ENCODE results near the gene ZBTB16.

The ZBTB16 gene

DNA sequence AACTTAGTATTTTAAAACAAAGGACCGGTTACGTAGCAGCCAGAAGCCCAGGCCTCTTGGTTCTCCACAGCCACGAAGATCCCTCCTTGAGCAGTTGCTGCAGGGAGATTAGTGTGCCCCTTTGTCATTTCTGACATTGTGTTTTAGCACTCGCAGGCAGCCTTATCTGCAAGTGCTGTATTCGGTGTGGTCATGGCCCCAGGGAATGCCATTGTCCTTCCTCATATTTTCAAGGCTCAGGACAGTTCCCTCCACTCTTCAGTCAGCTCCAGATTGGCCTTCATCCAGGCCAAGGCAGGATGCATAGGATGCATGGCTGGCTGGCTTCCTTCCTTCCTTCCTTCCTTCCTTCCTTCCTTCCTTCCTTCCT, 88.5 kb downstream of the ZBTB16 start:
- DNase-seq (ENCODE audit: low spot score in 2 of 2), result peak; percentile 25 to 52
- in situ Hi-C loops (cut with MboI; ENCODE audit: low sequenced_read_pairs), result no loop called here
- Histone ChIP-seq H3K36me3 (replicated peaks) (no peaks in the 10 kb centered on the region), H3K4me3 (no peak overlapping the region), H3K27me3 (ENCODE audit: low read depth) (peaks cover 5% of the 10 kb centered on the region; the same call in 1 of the 2 replicates), H3K9me3 (no peaks in the 10 kb centered on the region), H3K4me1 (no peaks in the 10 kb centered on the region)

DNA sequence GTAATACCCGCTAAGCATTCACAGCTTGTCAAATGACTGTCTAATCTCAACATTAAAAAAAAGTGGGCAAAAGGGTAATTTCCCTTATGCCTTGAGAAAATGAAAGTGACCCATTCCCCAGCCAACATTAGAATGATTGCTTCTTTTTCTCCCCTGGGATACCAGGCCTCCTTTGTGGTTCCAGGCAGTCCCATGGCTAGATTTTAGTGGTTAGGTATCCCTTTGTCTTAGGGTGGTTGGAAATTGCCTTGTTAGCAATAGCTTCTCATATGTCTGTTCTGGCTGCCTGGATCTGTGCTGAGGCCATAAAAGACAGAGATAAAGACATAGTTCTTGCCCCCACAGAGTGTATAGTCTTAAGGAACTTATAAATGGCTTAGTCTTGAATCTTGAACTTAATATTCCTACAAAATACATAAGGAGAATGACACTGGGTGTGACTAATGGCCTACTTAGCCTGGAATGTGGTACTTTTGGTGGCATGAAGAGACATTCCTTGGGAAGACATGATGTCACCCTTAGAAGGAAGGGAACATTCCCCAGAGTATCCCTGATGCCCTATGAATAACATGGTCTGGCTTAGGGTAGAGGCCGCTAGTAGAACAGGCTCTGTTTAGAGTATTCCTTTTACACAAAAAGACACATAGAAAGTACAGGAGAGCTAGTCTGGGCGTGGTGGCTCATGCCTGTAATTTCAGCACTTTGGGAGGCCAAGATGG, 90.3 kb downstream of the ZBTB16 start:
- DNase-seq (ENCODE audit: low spot score in 2 of 2), result no peak
- H3K4me1 ChIP-seq, result no peaks in the 10 kb centered on the region
- in situ Hi-C loops (cut with MboI; ENCODE audit: low sequenced_read_pairs), result no loop called here
- H3K27me3 ChIP-seq (ENCODE audit: low read depth), result no peaks in the 10 kb centered on the region
- H3K36me3 ChIP-seq (replicated peaks), result no peaks in the 10 kb centered on the region
- no peak overlapping the region for H3K4me3 ChIP-seq
- no peaks in the 10 kb centered on the region for H3K9me3 ChIP-seq

DNA sequence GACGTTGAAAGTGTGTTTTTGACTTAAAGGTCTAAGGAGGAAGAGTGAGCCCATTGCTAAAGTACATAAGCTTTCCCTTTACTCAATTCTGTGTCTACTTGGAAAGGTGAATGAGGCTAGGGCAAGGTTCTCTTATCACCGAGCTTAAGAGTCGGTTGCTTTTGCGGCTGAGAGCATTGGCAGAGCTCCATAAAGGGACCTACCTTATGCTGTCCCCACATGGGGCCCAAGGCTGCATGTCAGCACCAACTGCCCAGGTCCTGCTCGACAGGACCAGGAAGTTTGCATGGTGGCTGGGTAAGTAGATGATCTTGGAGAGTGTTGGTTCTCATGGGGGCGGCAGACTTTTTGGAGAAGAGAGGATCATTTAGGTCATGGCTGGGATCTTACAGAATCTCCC, 91.2 kb downstream of the ZBTB16 start:
- Histone ChIP-seq H3K4me1 (no peaks in the 10 kb centered on the region), H3K36me3 (replicated peaks) (no peaks in the 10 kb centered on the region), H3K27me3 (ENCODE audit: low read depth) (no peaks in the 10 kb centered on the region), H3K4me3 (no peak overlapping the region), H3K9me3 (no peaks in the 10 kb centered on the region)
- DNase-seq (ENCODE audit: low spot score in 2 of 2), result no peak
- in situ Hi-C loops (cut with MboI; ENCODE audit: low sequenced_read_pairs), result no loop called here

DNA sequence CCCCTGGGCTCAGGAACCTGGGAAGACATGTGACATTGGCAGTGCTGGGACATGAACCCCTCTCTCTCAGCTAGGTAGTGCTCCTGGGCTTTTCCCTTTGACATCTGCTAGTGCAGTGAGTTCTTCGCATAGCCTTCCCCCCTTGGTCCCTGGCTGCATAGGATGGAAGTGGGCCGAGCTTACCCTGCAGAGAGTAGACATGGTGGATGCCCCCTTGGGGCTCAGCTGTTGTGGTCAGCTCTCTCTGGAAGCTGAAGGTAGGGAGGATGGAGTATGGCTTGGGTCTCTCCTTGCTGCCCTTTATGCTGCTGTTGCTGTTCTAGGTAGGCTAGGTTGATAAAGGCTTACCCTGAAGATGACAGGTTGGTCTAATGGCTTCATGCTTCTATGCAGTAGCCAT, 92.1 kb downstream of the ZBTB16 start:
- Histone ChIP-seq H3K4me1 (no peaks in the 10 kb centered on the region), H3K36me3 (replicated peaks) (no peaks in the 10 kb centered on the region), H3K9me3 (no peaks in the 10 kb centered on the region), H3K27me3 (ENCODE audit: low read depth) (no peaks in the 10 kb centered on the region), H3K4me3 (no peak overlapping the region)
- DNase-seq (ENCODE audit: low spot score in 2 of 2), result no peak
- in situ Hi-C loops (cut with MboI; ENCODE audit: low sequenced_read_pairs), result no loop called here

DNA sequence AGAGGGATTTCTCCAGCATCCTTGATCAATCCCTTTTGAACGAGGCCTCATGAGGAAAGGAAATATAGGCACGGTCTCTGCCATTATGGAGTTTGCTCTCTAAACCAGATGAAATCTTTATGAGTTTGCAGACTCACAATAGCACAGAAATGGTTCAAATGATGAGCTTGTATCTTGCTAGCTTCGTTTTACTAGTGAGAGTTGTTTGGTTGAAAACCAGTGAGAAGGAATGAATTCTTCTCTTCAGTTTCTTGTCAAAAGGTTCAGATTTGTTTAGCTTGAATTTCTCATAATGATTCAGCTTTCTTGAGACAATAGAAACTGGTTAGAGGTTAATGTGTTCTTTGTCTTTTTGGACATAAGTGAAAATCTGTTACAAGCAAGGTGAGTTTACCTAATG, 92.7 kb downstream of the ZBTB16 start:
- Histone ChIP-seq H3K27me3 (ENCODE audit: low read depth) (no peaks in the 10 kb centered on the region), H3K36me3 (replicated peaks) (no peaks in the 10 kb centered on the region), H3K9me3 (no peaks in the 10 kb centered on the region), H3K4me3 (no peak overlapping the region), H3K4me1 (no peaks in the 10 kb centered on the region)
- DNase-seq (ENCODE audit: low spot score in 2 of 2), result no peak
- in situ Hi-C loops (cut with MboI; ENCODE audit: low sequenced_read_pairs), result no loop called here

DNA sequence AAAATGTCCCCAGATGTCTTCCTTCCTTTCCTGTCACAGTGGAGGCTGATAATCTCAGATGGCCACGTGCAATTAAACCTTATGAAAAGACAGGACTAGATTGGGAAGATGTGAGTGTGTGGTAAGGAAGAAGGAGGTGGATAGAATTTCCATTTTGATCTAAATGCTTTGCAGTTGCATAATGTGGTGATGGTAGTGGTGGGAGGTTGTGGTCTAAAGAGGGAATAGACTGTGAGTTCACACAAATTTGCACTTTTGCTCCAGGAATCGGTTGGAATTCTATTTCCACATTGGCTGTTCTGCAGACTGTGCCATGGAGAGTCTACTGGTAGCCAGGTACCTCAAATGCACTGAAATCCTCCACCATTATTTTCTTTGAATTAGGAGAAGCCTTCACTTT, 93.3 kb downstream of the ZBTB16 start:
- Histone ChIP-seq H3K9me3 (no peaks in the 10 kb centered on the region), H3K36me3 (replicated peaks) (no peaks in the 10 kb centered on the region), H3K4me1 (no peaks in the 10 kb centered on the region), H3K27me3 (ENCODE audit: low read depth) (no peaks in the 10 kb centered on the region), H3K4me3 (no peak overlapping the region)
- in situ Hi-C loops (cut with MboI; ENCODE audit: low sequenced_read_pairs), result no loop called here
- DNase-seq (ENCODE audit: low spot score in 2 of 2), result no peak

DNA sequence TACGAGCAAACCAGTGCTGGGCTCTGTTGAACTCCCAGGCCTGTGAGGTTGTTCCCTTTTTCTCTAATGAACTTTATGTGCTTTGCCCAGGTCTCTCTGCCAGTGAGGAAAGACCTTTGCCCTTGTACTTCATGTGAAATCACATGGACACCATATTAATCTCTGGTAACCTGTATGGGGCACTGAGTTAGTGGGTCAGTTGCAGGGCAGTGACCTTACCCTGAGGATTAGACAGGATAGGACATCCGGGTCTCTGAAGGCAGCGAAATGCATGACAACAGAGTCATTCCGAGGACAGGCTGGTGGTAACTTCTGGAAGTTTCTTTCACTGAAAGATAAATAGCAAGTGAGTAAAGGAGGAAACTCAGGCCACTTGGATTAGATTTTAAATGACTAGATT, 93.7 kb downstream of the ZBTB16 start:
- DNase-seq (ENCODE audit: low spot score in 2 of 2), result no peak
- Histone ChIP-seq H3K4me1 (no peaks in the 10 kb centered on the region), H3K27me3 (ENCODE audit: low read depth) (no peaks in the 10 kb centered on the region), H3K4me3 (no peak overlapping the region), H3K9me3 (no peaks in the 10 kb centered on the region), H3K36me3 (replicated peaks) (no peaks in the 10 kb centered on the region)
- in situ Hi-C loops (cut with MboI; ENCODE audit: low sequenced_read_pairs), result no loop called here

DNA sequence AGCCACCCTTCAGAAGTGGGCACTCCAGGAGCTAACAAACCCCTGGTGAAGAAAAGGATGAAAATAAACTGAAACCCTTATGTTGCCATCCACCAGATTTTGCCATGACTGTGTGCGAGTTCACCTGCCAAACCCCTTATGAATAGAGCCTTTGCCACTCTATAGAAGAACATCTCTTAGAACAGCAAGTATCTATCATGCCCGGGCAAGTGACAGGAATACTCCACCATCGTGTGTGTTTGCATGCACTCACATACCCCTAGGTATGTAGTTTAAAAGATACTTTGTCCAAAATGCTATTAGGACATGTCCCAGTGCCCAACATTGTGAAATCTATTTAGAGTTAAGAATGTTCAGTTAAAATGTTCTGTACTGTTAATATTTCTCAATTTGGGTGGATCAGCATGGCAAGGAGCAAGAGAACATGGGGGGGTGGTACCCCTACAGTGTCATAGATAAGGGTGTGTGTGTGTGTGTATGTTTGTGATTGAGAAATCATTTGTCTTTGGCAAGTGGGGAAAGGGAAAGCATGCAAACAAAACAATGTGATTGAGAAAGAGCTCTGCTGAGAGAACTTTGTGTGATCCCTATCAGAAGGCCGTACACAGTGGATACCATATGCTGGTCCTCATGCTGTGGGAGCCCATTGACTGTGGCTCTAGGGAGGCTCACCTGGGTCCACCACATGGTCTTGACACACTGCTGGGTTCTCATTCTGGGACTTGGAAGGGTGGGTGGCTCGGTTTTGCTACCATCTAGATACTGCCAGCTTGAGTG, 94.9 kb downstream of the ZBTB16 start:
- Histone ChIP-seq H3K4me1 (no peaks in the 10 kb centered on the region), H3K36me3 (replicated peaks) (no peaks in the 10 kb centered on the region), H3K9me3 (no peaks in the 10 kb centered on the region), H3K4me3 (no peak overlapping the region), H3K27me3 (ENCODE audit: low read depth) (no peaks in the 10 kb centered on the region)
- DNase-seq (ENCODE audit: low spot score in 2 of 2), result no peak
- in situ Hi-C loops (cut with MboI; ENCODE audit: low sequenced_read_pairs), result no loop called here

DNA sequence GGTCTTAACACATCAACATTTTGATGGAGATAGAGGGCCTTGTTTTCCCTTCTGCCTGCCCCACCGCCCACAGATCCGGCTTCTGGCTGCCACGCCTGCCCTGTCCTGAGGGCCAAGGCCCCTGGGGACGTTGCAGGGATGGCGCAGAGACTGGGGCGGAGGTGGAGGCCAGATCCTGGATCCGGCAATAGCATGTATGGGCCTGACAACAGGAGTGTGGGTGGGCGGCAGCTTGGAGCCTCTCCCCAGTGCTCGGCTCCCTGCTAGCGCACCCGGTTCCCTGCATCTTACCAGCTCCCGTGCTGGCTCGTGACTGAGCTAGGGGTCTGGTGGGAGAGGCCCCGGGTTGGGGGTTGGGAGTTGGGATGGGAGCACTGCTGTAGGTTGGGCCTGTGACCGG, 95.6 kb downstream of the ZBTB16 start:
- Histone ChIP-seq H3K4me3 (no peak overlapping the region), H3K36me3 (replicated peaks) (no peaks in the 10 kb centered on the region), H3K9me3 (no peaks in the 10 kb centered on the region), H3K27me3 (ENCODE audit: low read depth) (no peaks in the 10 kb centered on the region), H3K4me1 (peaks cover under 1% of the 10 kb centered on the region; the same call in 1 of the 2 replicates)
- in situ Hi-C loops (cut with MboI; ENCODE audit: low sequenced_read_pairs), result no loop called here
- DNase-seq (ENCODE audit: low spot score in 2 of 2), result no peak

DNA sequence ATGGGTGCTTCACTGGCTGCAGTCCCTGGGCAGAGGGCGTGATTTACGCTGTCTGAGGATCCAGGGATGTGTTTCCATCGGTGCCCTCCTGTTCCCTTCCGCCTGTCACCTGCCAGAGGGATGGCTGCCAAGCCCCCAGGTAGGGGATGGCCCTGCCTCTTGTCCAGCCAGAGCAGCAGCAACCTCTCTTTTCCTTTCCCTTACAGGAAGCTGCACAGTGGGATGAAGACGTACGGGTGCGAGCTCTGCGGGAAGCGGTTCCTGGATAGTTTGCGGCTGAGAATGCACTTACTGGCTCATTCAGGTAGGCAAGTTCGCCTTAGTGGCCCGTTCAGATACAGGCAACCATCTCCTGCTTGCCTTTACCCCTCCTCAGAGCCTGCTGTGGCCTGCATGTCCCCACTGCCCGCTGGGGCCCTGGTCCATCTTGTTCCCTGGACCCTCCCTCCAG, 96.6 kb downstream of the ZBTB16 start:
- Histone ChIP-seq H3K36me3 (replicated peaks) (no peaks in the 10 kb centered on the region), H3K4me3 (no peak overlapping the region), H3K27me3 (ENCODE audit: low read depth) (no peaks in the 10 kb centered on the region), H3K9me3 (no peaks in the 10 kb centered on the region), H3K4me1 (peaks cover 4% of the 10 kb centered on the region)
- in situ Hi-C loops (cut with MboI; ENCODE audit: low sequenced_read_pairs), result no loop called here
- DNase-seq (ENCODE audit: low spot score in 2 of 2), result no peak

DNA sequence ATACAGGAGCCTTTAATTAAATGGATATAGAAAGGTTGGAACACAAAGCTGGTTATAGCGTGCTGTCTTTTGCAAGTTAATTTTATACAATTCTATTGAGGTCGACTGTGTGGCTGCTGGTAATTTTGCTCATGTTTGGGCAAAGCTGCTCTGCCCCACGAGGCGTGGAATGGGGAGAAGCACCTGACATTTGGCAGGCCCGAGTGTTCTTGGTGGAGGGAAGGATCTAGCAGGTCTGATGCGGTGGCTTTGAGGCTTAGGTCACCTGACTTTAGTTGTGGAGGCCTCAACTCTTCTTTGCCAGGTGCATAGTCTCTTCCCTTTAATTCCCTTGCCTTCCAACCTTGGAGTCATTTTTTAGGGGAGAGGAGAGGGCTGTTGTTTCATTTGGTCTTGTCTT, 97.3 kb downstream of the ZBTB16 start:
- H3K36me3 ChIP-seq (replicated peaks), result no peaks in the 10 kb centered on the region

DNA sequence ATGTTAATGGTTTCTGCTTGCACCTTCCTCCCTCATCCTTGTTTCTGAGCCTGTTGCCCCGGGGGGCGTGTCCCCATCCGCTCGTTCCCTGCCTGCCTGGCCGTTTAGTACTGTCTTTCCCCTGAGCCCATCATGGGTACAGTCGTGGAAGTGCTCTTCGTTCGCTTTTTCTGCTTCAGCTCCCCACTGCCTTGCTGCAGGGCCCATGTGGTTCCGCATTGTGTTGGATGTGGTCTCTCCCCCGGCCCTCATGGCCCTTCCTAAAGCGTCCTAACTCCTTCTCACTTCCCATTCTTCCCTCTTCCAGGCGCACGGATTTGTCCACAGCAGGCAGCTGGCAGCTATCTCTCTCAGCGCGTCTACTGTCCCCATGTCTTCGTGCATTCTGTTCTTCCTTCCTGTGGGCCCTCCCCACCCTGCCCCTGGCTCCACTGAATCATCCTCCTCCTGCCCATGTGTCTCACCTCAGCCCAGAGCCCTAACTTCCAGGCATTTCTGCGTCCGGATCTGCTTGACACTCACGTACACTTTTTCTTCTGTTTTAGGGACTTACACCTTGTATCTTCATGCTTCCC, 98.1 kb downstream of the ZBTB16 start:
- Histone ChIP-seq H3K9me3 (no peaks in the 10 kb centered on the region), H3K27me3 (ENCODE audit: low read depth) (peaks cover 9% of the 10 kb centered on the region; the same call in 1 of the 2 replicates), H3K4me1 (peaks cover 4% of the 10 kb centered on the region), H3K36me3 (replicated peaks) (no peaks in the 10 kb centered on the region), H3K4me3 (no peak overlapping the region)
- in situ Hi-C loops (cut with MboI; ENCODE audit: low sequenced_read_pairs), result no loop called here
- no peak for DNase-seq (ENCODE audit: low spot score in 2 of 2)

More for the DNA sequence above, 97.3 kb downstream of the ZBTB16 start:
- no peak for DNase-seq (ENCODE audit: low spot score in 2 of 2)
- Histone ChIP-seq H3K4me3 (no peak overlapping the region), H3K4me1 (peaks cover 4% of the 10 kb centered on the region), H3K9me3 (no peaks in the 10 kb centered on the region), H3K27me3 (ENCODE audit: low read depth) (peaks cover under 1% of the 10 kb centered on the region; the same call in 1 of the 2 replicates)
- in situ Hi-C loops (cut with MboI; ENCODE audit: low sequenced_read_pairs), result no loop called here

DNA sequence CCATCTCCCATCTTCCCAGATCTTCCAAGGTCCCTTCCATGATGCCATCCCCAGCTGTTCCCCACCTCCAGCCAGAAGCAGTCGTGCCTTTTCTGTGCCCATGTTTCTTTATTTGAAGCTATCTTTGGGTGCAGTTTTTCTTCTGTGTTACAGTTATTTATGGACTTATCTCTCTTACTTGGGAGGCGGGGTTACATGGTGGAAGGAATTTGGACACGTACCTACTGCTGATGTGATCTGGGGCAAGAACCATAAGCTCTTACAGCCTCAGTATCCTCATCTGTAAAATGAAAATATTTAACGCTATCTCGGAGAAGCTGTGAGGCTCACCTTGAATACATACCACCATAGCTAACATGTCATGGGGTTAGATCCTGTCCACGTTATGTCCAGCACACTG, 98.9 kb downstream of the ZBTB16 start:
- Histone ChIP-seq H3K4me1 (peaks cover 4% of the 10 kb centered on the region), H3K27me3 (ENCODE audit: low read depth) (peaks cover 13% of the 10 kb centered on the region; the same call in 1 of the 2 replicates), H3K36me3 (replicated peaks) (no peaks in the 10 kb centered on the region), H3K9me3 (no peaks in the 10 kb centered on the region), H3K4me3 (no peak overlapping the region)
- DNase-seq (ENCODE audit: low spot score in 2 of 2), result no peak
- in situ Hi-C loops (cut with MboI; ENCODE audit: low sequenced_read_pairs), result no loop called here

DNA sequence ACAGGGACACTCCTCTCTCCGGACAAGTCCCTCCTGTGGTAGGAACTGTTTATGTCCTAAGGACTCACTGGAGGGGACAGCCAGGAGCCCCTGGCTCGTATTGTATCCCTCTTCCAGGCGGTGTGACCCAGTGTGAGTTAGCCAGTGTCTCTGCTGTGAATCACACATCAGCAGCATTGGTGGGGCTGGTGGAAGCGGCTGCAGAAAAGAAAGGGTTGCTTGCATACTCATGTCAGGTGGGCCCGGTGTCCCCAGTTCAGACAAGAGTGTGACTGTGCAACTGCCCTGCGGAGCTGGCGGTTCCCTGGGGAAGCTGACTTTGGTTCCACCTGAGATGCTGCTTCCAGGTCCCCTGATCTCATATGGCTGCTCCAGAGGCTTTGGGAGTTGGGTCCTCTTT, 99.4 kb downstream of the ZBTB16 start:
- in situ Hi-C loops (cut with MboI; ENCODE audit: low sequenced_read_pairs), result no loop called here
- H3K27me3 ChIP-seq (ENCODE audit: low read depth), result peaks cover 16% of the 10 kb centered on the region; the same call in 1 of the 2 replicates
- DNase-seq (ENCODE audit: low spot score in 2 of 2), result no peak
- H3K9me3 ChIP-seq, result no peaks in the 10 kb centered on the region
- peaks cover 4% of the 10 kb centered on the region for H3K4me1 ChIP-seq
- H3K36me3 ChIP-seq (replicated peaks), result no peaks in the 10 kb centered on the region
- H3K4me3 ChIP-seq, result no peak overlapping the region

All from HAP-1 (cell line).